HG03196 (cell line): ENCODE results near the gene TRMT10B.

Experiments used
- ATAC-seq: cut with Tn5 transposase; IDR thresholded peaks from one replicate; pipeline ENCODE4 v1.9.1; 2021; ENCODE audit not compliant: unreplicated experiment

Gene TRMT10B

GRCh38 chr9:37753489-37754190 is at the start of gene TRMT10B:
Gene TRMT10B (plus strand): TSS chr9:37753805. CDS start chr9:37761932, 8,127 bp downstream.
- ATAC-seq: peak; percentile 75

GRCh38 chr9:37705787-37706186 is 47.8 kb upstream of the TRMT10B start:
- ATAC-seq: no peak

- ATAC-seq: no peak
These were observed 47.3 kb upstream of the TRMT10B start for GRCh38 chr9:37706290-37706689.

GRCh38 chr9:37707748-37708147 is 45.9 kb upstream of the TRMT10B start:
- ATAC-seq: no peak

DNA sequence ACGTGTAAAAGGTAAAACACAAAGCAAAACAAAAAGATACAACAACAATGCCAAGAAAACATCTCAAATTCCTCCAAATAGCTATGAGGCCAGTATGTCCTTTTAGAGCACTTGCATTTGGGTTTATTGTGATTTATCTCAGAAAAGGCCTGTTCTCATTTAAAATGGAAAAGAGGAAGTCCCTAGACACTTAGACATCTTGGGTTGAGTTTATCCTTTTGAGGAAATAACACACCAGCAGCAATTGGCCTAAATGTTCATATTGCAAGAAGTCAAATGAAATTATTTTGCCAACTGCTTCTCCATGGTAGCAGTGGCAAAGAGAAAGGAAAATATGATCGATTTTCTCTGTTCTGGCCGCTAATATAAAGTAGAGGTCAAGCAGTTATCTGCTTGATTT is 43.6 kb upstream of the TRMT10B start:
- no peak for ATAC-seq

GRCh38 chr9:37715260-37715659 is 38.3 kb upstream of the TRMT10B start:
- ATAC-seq: no peak

GRCh38 chr9:37715991-37716505 is 37.6 kb upstream of the TRMT10B start:
- no peak for ATAC-seq

DNA sequence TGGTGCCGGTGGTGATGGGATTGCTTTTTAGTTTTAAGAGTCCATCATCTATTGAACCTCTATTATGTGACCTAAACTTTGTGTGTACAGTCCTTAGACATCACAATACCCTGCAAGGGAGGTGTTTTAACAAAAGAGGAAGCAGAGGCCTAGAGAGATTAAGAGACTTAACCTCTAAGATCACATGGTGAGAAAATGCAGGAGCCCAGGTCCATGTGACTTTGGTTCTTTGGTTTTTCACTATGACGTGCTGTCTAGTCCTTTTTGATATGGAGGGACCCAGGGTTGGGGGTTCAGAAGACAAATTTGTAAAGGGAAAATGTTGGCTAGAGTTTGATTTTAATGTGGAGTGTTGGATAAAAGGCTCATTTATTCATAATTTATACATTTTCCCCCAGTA is 34.1 kb upstream of the TRMT10B start:
- no peak for ATAC-seq

GRCh38 chr9:37727013-37727412 is 26.6 kb upstream of the TRMT10B start:
- ATAC-seq: no peak

- no peak for ATAC-seq
These were observed 24.1 kb upstream of the TRMT10B start for GRCh38 chr9:37729499-37729898.

DNA sequence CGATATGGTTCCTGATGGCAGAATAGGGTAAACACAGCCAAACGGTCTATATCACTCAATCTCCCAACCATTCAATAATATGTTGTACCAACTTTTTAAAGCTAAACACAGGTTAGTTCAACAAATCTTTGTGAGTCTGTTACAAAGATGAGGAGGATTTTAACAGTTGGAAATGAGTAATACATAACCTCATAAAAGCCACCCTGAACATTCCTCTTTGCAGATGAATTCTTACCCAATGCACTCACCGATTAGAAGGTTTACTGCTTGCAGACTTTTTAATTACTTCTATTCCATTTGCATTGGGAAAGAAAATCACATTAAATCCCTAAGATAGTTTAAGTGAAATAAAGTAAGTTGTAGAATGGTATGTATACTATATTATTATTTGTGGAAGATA is 23.3 kb upstream of the TRMT10B start:
- no peak for ATAC-seq

- no peak for ATAC-seq
These were observed 22.8 kb upstream of the TRMT10B start for GRCh38 chr9:37730839-37731238.

GRCh38 chr9:37732086-37732741 is 21.4 kb upstream of the TRMT10B start:
- ATAC-seq: no peak

DNA sequence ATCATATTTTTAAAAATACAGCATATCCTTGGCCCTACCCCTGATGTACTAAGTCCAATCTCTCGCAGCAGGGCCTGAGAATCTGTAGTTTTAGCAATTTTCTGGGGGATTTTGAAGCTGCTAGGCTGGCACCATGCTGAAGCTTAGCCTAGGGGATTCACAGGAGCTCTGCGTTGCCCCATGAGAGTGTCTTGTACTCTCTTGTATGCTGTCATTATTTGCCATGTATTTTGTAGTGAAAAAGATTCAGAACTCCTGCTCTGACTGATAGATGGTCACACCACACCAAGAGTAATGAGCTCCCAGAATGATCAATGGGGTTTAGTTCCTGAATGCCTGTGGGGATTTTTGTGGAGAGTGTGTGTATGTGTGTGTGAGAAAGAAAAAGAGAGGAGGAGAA is 20.7 kb upstream of the TRMT10B start:
- ATAC-seq: no peak

DNA sequence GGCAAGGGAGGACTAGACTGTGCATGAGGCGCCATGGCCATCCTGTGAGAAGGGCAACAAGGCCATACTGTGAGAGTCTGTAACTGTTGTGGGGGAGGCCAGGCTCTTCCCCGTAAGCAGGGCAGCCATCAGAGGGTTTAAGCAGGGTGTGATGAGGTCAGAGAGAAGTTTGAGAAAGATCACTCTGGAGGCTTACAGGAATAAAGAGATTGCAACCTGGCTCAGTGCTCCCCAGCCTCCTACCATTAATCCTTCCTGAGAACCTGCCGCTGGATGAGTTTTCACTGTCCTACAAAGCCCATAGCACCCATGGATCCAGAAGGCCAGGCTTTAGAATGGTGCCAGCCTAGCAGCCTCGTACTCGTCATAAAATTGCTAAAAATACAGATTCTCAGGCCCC is 14.4 kb upstream of the TRMT10B start:
- no peak for ATAC-seq

- ATAC-seq: no peak
These were observed 13.5 kb upstream of the TRMT10B start for GRCh38 chr9:37740128-37740527.

- no peak for ATAC-seq
These were observed 12.8 kb upstream of the TRMT10B start for GRCh38 chr9:37740631-37741328.

- ATAC-seq: no peak
These were observed 7.6 kb upstream of the TRMT10B start for GRCh38 chr9:37745970-37746369.

- no peak for ATAC-seq
These were observed 6.9 kb upstream of the TRMT10B start for GRCh38 chr9:37746448-37747270.

GRCh38 chr9:37747271-37747753 is 6.3 kb upstream of the TRMT10B start:
- no peak for ATAC-seq

- no peak for ATAC-seq
These were observed 4.5 kb upstream of the TRMT10B start for GRCh38 chr9:37749129-37749528.
